HEK293T (cell line): ENCODE measurements around the gene TTLL3.

Source experiments
- ARNT ChIP-seq: fragments of 450-650 bp; IDR thresholded peaks from 2 replicates; pipeline ENCODE4 v1.6.1; 2017; ENCODE audit warnings: mild to moderate bottlenecking
- NFRKB ChIP-seq: fragments of 450-650 bp; IDR thresholded peaks from 2 replicates; pipeline ENCODE4 v1.6.1; 2016; ENCODE audit warnings: mild to moderate bottlenecking, moderate library complexity
- TARDBP ChIP-seq: fragments of 450-650 bp; IDR thresholded peaks from 2 replicates; pipeline ENCODE4 v1.6.1; 2016

DNA sequence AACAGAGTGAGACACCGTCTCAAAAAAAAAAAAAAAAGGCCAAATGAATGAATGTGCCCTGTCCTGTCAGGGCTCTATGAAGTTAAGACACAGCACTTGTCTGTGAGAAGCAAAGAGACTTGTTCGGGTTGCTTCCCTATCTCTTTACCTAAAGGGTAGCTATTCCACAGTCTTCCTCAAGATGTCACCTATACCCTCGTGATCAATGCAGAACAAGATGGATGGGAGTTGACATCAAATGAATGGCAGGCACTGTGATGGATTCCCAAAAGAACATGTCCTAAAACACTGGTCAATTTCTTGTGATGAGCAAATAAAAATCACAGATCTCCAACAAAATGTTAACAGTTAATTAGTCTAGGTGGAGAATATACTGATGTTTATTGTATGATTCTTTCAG is 27.3 kb upstream of the TTLL3 start:
- no peak for TF ChIP-seq ARNT
- TF ChIP-seq TARDBP: no peak
- no peak for TF ChIP-seq NFRKB
